Common myeloid progenitor, CD34-positive (primary cell): ENCODE results near the gene ITGA7. TPM values are rescaled to one million over a fixed set of nuclear protein-coding genes. Genes with fewer than 3 reads are reported as not detected.

Experiments
- CTCF ChIA-PET: fragments of 350-600 bp; sonication (Branson Sonifier 250); formaldehyde crosslinking; loops from one replicate; lab custom pipeline; 2021; ENCODE audit warnings: antibody characterized with exemption; lab: Charles Lee
- POLR2A ChIA-PET: fragments of 350-600 bp; sonication (Branson Sonifier 250); formaldehyde crosslinking; loops from one replicate; lab custom pipeline; 2021; ENCODE audit warnings: antibody characterized with exemption; lab: Charles Lee
- DNase-seq, 3 donors: peaks; one replicate each; pipeline versions ENCODE4 v3.0.0 to v3.0.0-alpha.2; 2013
- H3K27ac ChIP-seq, 2 experiments: 1 replicate in 1 of 2; 2 replicates in 1 of 2; pipeline ENCODE4 v1.7.0; 2013; ENCODE audit warnings: inconsistent platforms in 2 of 2, low read length in 2 of 2, mild to moderate bottlenecking in 2 of 2, low read depth in 1 of 2, moderate library complexity in 1 of 2; ENCODE audit not compliant: severe bottlenecking in 2 of 2, insufficient read depth in 1 of 2, poor library complexity in 1 of 2
- H3K27me3 ChIP-seq, 5 experiments: replicated peaks in 2 of 5; 1 replicate in 3 of 5; 2 replicates in 2 of 5; pipeline versions ENCODE4 v1.6.1 to v1.7.0; 2013; ENCODE audit warnings: low read length in 4 of 5, mild to moderate bottlenecking in 2 of 5, moderate library complexity in 2 of 5, inconsistent platforms in 1 of 5; ENCODE audit not compliant: insufficient read depth in 5 of 5, control insufficient read depth in 4 of 5
- H3K36me3 ChIP-seq, 4 experiments: 1 replicate in 2 of 4; 2 replicates in 2 of 4; pipeline versions ENCODE4 v1.6.1 to v1.7.0; 2013; ENCODE audit warnings: low read length in 3 of 4, control low read depth in 1 of 4, mild to moderate bottlenecking in 1 of 4; ENCODE audit not compliant: control insufficient read depth in 4 of 4, insufficient read depth in 4 of 4
- H3K4me1 ChIP-seq, 4 experiments: 1 replicate in 3 of 4; 2 replicates in 1 of 4; pipeline versions ENCODE4 v1.6.1 to v1.7.1; 2013; ENCODE audit warnings: low read length in 3 of 4, mild to moderate bottlenecking in 3 of 4, control low read depth in 1 of 4, inconsistent platforms in 1 of 4, moderate library complexity in 1 of 4; ENCODE audit not compliant: control insufficient read depth in 4 of 4, insufficient read depth in 4 of 4; ENCODE audit errors: control extremely low read depth in 1 of 4
- H3K4me3 ChIP-seq, 7 experiments: 1 replicate in 4 of 7; 2 replicates in 3 of 7; pipeline versions ENCODE4 v1.5.1 to v1.7.0; 2013; ENCODE audit warnings: mild to moderate bottlenecking in 7 of 7, low read length in 6 of 7, moderate library complexity in 6 of 7, inconsistent platforms in 2 of 7, low read depth in 2 of 7, control low read depth in 1 of 7; ENCODE audit not compliant: insufficient read depth in 4 of 7, control insufficient read depth in 1 of 7; ENCODE audit errors: extremely low read depth in 1 of 7
- H3K9me3 ChIP-seq, 5 experiments: 1 replicate in 4 of 5; 2 replicates in 1 of 5; pipeline versions ENCODE4 v1.6.1 to v1.7.1; 2013; ENCODE audit warnings: low read length in 4 of 5, mild to moderate bottlenecking in 2 of 5, inconsistent platforms in 1 of 5, low read depth in 1 of 5, moderate library complexity in 1 of 5; ENCODE audit not compliant: control insufficient read depth in 4 of 5, insufficient read depth in 2 of 5; ENCODE audit errors: control extremely low read depth in 1 of 5
- WGBS: methylation state at CpG from one replicate; pipeline ENCODE4 v1.1.5; 2013; ENCODE audit not compliant: insufficient coverage; 5-methylcytosine and 5-hydroxymethylcytosine counted together
- polyA plus RNA-seq: library from polyadenylated mRNA; unstranded; fragments of 120-200 nt; gene quantifications from one replicate; pipeline ENCODE4 v1.2.1, GENCODE V29; 2013

The ITGA7 gene
- 1.6 TPM for polyA plus RNA-seq

DNA sequence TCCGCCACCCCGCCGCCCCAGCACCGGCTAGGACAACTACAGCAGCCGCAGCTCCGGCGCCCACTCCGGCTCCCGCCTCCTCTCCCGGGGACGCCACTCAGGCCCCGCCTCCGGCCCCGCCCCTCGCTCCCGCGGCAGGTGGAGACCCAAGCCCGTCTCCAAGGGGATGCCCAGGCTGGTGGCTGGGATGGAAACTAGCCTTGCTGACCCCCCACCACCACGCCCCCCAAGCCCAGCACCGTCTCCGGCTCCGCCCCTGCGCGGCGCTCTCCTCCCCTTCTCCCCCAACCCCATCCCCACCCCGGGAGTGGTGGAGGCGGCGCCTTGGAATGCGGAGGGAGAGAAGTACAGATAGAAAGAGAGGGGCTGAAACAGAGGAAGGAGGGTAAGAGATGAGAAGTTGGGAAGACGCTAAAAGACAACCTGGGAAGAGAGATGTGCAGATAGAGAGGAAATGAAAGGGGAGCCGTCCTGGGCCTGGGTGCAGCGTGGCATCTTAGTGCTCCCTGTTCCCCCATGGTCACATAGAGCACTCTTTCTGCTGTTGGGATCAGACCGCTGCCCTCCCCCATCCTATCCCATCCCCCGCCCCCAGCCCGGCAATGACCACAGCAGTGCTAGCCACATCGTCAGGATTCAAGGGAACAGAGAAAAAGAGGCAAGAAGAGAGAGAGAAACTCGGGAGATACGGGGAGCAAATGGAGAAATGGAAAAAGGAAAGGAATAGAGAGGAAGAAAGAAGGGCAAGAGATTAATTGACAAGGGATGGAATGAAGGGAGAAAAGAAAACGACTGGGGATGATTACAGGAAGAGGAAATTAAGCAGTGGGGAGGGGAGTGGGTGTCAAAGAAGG lies at the start of gene ITGA7:
ITGA7 (minus strand) TSS at position 64 of the 854 bp plus-strand sequence. CDS start 222 bp downstream, outside the sequence.
- H3K4me1 ChIP-seq: peaks cover 11 to 21% (median 16%) of the 10 kb centered on the region in 4 experiments
- ChIA-PET CTCF (interaction anchor here (2.3 kb wide), 1 partner anchor 8 kb away, joined by 7 read pairs; the partner anchor contains the start of gene BLOC1S1), POLR2A (no interaction called here)
- H3K27me3 ChIP-seq: peaks cover 0 to 32% (median 14%) of the 10 kb centered on the region in 5 experiments
- DNase-seq: peak in 2 of 3 donors; percentile 28 to 37
- H3K9me3 ChIP-seq: no peaks in the 10 kb centered on the region
- no peak within 1 kb of the TSS for H3K27ac ChIP-seq
- peak within 1 kb of the TSS; percentile 12 to 76 (median 47) for H3K4me3 ChIP-seq
- no peaks in the 10 kb centered on the region for H3K36me3 ChIP-seq
- WGBS: under 1% methylated on average over 17 of the region's 39 CpGs

GRCh38 chr12:55755246-55755645 lies 47.5 kb upstream of the ITGA7 start:
- peaks cover 0 to 2% (median 0%) of the 10 kb centered on the region in 5 experiments for H3K9me3 ChIP-seq
- 100% methylated on average over 2 of the region's 2 CpGs for WGBS
- no peak overlapping the region for H3K4me3 ChIP-seq
- no peaks in the 10 kb centered on the region for H3K27me3 ChIP-seq
- H3K27ac ChIP-seq: no peak overlapping the region
- ChIA-PET POLR2A (interaction anchor here (2.3 kb wide), 1 partner anchor 12 kb away, joined by 8 read pairs; the partner anchor contains the start of gene GDF11), CTCF (interaction anchor here (1.1 to 13.0 kb wide), 5 partner anchors 10 to 55 kb away, joined by 3 to 145 read pairs (median 4); partner anchors contain the start of gene GDF11)
- no peaks in the 10 kb centered on the region for H3K4me1 ChIP-seq
- no peak for DNase-seq
- H3K36me3 ChIP-seq: peaks cover 40 to 91% (median 66%) of the 10 kb centered on the region in 4 experiments

DNA sequence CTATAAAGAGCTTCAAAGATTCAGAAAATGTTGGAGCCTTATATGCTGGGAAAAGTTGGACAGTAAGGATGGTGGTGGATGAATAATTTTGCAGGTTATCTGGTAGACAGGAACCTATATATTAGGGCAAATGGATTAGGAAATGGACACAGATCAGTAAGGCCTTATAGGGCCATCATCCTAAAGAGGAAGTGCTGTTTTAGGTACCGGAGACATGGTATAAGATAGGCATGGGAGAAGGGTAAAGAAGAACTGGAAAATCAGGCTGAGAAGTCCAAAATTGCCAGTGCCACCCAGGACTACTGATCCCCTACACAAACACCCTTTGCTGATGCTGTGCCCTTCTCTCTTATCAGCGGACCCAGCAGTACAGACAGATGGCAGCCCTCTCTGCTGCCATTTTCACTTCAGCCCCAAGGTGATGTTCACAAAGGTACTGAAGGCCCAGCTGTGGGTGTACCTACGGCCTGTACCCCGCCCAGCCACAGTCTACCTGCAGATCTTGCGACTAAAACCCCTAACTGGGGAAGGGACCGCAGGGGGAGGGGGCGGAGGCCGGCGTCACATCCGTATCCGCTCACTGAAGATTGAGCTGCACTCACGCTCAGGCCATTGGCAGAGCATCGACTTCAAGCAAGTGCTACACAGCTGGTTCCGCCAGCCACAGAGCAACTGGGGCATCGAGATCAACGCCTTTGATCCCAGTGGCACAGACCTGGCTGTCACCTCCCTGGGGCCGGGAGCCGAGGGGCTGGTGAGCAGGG lies 40.7 kb upstream of the ITGA7 start:
- H3K27ac ChIP-seq: no peak overlapping the region
- no peaks in the 10 kb centered on the region for H3K27me3 ChIP-seq
- DNase-seq: no peak
- H3K36me3 ChIP-seq: peaks cover 10 to 48% (median 29%) of the 10 kb centered on the region in 4 experiments
- 96% methylated on average over 16 of the region's 18 CpGs for WGBS
- H3K9me3 ChIP-seq: no peaks in the 10 kb centered on the region
- peaks cover 2 to 28% (median 18%) of the 10 kb centered on the region in 4 experiments for H3K4me1 ChIP-seq
- H3K4me3 ChIP-seq: no peak overlapping the region
- POLR2A ChIA-PET: no interaction called here
- CTCF ChIA-PET: interaction anchor here (0.7 to 13.3 kb wide), 7 partner anchors 8 to 70 kb away, joined by 4 to 145 read pairs (median 5); partner anchors contain the start of genes ORMDL2 and SARNP

DNA sequence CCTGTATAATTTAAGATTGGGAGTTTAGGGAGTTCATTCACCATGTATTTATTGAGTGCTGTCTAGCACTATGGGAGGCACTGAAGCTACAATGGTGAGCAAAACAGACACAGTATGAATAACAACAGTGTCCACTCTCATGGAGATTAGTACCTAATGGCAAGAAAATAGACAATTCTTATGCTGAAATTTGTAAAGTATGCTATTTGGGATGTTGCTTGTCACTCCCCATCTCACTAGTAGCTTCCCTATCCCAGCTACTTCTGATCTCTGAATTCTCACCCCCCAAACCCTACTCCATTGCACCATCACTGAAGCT lies 39.2 kb upstream of the ITGA7 start:
- Histone ChIP-seq H3K4me1 (peaks cover 2 to 36% (median 26%) of the 10 kb centered on the region in 4 experiments), H3K4me3 (no peak overlapping the region), H3K27ac (no peak overlapping the region), H3K36me3 (peaks cover 5 to 33% (median 15%) of the 10 kb centered on the region in 4 experiments), H3K9me3 (no peaks in the 10 kb centered on the region), H3K27me3 (no peaks in the 10 kb centered on the region)
- CTCF ChIA-PET: interaction anchor here (0.9 to 13.3 kb wide), 11 partner anchors 8 to 85 kb away, joined by 3 to 145 read pairs (median 4); partner anchors contain the start of gene CD63
- DNase-seq: no peak
- POLR2A ChIA-PET: no interaction called here

DNA sequence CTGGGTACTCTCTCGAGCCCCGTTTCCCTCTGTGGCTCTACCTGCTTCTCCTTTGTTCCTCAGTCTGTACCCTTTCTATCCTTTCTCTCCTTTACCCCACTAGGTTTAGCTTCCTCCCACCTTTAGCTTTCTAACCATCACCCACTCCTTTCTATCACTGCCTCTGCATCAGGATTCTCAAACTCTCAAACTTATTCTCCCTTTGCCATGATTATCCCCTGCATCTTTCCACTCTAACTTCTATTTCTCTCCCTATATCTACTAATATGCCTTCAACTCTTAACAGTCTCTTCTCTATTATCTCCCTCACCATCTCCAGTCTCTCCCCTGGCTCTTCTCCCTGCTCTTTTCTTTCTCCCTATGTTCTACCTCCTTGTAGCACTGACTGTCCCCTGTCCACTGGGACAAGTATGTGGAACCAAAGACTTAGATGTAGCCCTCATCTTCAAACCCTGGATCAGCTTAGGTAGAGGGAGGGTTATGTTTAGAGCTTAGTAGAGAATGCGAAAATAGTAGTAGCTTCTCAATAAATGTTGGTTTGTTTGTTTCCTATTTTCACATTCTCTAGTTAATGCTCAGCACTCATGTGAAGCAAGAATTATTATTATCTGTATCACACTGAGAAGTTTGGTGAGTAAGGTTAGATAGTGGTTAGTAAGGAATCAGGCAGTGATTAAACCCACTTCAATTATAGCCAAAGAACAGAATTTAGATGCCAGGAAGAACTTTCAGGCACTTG lies 38.6 kb upstream of the ITGA7 start:
- H3K27ac ChIP-seq: no peak overlapping the region
- peaks cover 0 to 28% (median 10%) of the 10 kb centered on the region in 4 experiments for H3K36me3 ChIP-seq
- POLR2A ChIA-PET: no interaction called here
- peaks cover 2 to 38% (median 27%) of the 10 kb centered on the region in 4 experiments for H3K4me1 ChIP-seq
- no peak overlapping the region for H3K4me3 ChIP-seq
- DNase-seq: no peak
- CTCF ChIA-PET: interaction anchor here (0.8 to 13.3 kb wide), 11 partner anchors 8 to 193 kb away, joined by 3 to 145 read pairs (median 4); partner anchors contain the start of gene CD63
- 23% methylated on average over 2 of the region's 3 CpGs for WGBS
- H3K27me3 ChIP-seq: no peaks in the 10 kb centered on the region
- H3K9me3 ChIP-seq: no peaks in the 10 kb centered on the region

GRCh38 chr12:55745361-55746173 lies 37.9 kb upstream of the ITGA7 start:
- POLR2A ChIA-PET: interaction anchor here (0.5 to 0.7 kb wide), 3 partner anchors 36 to 229 kb away, joined by 3 read pairs; no protein-coding TSS in a partner anchor
- peak overlapping the region in 4 of 7 experiments; percentile 19 to 91 (median 86) for H3K4me3 ChIP-seq
- 47% methylated on average over 5 of the region's 13 CpGs for WGBS
- H3K4me1 ChIP-seq: peaks cover 2 to 38% (median 27%) of the 10 kb centered on the region in 4 experiments
- peak in 1 of 3 donors; percentile 32 for DNase-seq
- no peaks in the 10 kb centered on the region for H3K27me3 ChIP-seq
- H3K27ac ChIP-seq: no peak overlapping the region
- peaks cover 0 to 20% (median 6%) of the 10 kb centered on the region in 4 experiments for H3K36me3 ChIP-seq
- CTCF ChIA-PET: interaction anchor here (0.8 to 13.3 kb wide), 9 partner anchors 11 to 194 kb away, joined by 3 to 145 read pairs (median 4); partner anchors contain the start of gene CD63
- H3K9me3 ChIP-seq: no peaks in the 10 kb centered on the region
